Left forelimb (tissue), 1 donor: ENCODE measurements around the gene SOCS4.

Experiments used
- DNase-seq: peaks from one replicate; pipeline ENCODE4 v3.0.0-alpha.2; 2018; ENCODE audit warnings: low spot score

Gene SOCS4

DNA sequence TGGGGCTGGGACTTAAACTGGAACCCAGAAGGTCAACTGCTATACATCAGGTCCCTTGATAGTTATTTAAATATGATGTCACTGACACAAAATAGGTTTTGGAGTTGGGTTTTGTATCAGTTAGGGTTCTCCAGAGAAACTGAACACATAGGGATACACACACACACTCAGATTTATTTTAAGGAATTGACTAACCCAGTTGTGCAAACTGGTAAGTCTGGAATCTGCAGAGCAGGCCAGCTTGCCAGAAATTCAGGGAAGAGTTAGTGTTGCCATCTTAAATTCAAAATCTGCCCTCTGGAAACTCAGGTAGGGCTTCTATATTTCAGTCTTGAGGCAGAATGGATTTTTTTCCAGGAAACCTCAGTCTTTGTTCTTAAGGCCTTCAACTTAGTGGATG, 61.3 kb downstream of the SOCS4 start:
- no peak for DNase-seq

DNA sequence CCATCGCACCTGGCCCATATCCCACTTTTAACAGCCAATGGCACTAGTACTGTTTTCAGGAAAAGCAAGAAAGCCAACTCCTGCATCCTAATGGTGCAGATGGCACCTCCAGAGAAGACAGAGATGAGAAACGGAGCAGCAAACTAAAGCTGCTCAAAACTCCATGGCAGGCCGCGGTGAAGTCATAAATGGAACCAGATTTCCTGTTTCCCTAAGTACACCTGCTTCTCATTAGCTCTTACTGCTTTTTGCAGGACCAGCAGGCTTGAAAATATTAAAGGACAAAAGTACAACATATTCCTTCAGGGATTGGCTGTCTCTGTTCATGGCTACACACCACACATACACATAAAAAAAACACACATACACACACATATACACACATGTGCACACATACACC, 65.3 kb downstream of the SOCS4 start:
- no peak for DNase-seq

DNA sequence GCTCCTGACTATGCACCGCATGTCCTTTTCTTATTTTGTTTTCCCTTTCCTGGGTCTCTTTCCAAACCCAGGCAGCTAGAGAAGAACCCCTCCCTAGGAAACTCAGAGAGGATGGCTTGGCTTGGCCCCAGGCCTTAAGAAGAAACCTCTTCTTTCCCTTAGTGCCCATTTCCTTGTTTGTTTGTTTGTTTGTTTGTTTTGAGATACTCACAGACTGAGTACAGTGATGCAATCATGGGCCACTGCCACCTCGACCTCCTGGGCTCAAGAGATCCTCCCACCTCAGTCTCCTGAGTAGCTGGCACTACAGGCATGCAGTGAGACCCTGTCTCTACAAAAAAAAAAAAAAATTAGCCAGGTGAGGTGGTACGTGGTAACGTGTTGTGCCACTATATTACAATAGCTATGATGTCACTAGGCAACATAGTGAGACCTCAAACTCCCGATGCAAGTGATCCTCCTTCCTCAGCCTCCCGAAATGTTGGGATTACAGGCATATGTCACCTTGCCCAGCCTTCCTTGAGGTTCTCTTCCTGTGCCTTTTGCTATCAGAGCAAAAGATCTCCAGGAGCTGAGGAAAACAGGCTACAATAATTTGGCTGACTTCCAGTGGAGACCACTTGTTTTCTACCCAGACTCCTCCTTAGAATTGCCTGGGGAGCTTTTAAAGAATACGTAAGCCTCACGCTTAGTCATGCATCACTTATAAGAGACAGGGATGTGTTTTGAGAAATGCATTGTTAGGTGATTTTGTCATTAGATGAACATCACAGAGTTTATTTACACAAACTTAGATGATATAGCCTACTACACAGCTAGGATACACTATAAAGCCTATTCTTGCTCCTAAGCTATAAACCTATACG, 67.5 kb downstream of the SOCS4 start:
- no peak for DNase-seq

DNA sequence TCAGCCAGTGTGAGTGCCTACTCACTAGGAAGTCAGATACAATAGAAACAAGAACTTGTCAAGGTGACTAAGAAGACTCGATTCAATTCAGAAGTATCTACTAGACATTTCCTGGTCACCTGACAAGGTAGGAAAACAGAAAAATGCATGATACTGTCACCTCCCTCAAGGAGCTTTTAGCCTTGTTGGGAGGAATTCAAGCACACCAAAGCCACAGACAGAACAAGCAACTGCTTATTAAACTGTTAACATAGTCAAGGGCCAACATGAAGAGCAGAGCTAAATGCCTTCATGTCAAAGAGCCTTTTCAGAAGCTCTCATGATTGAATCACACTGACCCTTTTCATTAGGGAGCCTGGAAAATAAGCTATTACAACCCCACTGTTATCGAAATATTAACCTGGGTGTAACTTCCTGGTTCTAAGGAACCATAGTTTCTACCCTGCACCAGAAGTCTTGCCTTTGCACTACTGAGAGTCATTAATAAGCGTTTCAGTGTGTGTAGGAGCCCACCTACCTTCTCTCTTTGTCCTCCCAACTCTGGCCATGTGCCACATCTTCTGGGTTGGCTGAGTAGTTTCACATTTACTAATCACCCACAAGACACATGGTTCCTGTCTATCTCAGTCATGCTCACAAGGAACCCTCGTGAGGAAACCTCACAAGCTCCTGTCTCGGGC, 71.0 kb downstream of the SOCS4 start:
- DNase-seq = no peak

DNA sequence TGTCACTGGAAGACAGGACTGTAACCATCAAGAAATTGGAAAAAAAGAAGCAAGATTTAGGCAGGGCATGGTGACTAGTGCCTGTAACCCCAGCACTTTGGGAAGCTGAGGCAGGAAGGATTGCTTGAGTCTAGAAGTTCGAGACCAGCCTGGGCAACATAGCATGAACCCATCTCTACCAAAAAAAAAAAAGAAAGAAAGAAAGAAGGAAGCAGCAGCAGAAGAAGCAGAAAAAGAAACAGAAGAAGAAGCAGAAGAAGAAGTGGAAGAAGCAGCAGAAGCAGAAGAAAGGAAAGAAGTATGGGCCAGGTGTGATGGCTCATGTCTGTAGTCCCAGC, 71.5 kb downstream of the SOCS4 start:
- no peak for DNase-seq
